ENCODE measurements around the gene RNF133. TPM values are rescaled to one million over a fixed set of nuclear protein-coding genes. Genes with fewer than 3 reads are reported as not detected.

The RNF133 gene, protein sequence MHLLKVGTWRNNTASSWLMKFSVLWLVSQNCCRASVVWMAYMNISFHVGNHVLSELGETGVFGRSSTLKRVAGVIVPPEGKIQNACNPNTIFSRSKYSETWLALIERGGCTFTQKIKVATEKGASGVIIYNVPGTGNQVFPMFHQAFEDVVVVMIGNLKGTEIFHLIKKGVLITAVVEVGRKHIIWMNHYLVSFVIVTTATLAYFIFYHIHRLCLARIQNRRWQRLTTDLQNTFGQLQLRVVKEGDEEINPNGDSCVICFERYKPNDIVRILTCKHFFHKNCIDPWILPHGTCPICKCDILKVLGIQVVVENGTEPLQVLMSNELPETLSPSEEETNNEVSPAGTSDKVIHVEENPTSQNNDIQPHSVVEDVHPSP
- total RNA-seq (10 to 100 TPM; 11.1 to 39.1 TPM), polyA plus RNA-seq (ENCODE audit: insufficient read depth, low read depth, low replicate concordance) (53.6 TPM)
- long read RNA-seq, donor 1, result 0 reads
- long read RNA-seq, donor 2, result 0 reads

DNA sequence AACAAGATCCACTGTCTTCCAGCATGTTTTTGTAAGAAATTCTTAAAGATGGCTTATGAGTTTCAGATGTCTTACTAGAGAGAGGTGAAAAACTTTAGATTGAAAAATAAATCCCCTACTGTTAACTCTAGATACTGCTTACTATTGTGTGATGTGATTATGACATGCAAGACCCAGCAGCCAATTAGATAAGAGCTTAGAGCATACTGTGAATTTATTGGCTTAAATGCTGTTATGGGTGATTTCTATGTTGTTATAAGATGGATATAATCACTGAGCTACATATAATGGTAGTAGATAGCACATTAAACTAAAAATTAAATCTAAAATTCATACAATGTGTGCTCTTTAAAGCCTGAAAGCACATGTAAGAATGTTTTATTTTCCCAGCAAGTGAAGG, at the start of gene RNF133:
RNF133 (minus strand) TSS at position 101 of the 400 bp plus-strand sequence. CDS start 199 bp downstream, outside the sequence.
- intact Hi-C loops (cut with DNase I; ENCODE audit: low total_unique reads), result no loop called here
- H3K27me3 ChIP-seq, result no peaks in the 10 kb centered on the region
- no peak for DNase-seq
- no peaks in the 10 kb centered on the region for H3K9me3 ChIP-seq
- TF ChIP-seq, protein P1, sequence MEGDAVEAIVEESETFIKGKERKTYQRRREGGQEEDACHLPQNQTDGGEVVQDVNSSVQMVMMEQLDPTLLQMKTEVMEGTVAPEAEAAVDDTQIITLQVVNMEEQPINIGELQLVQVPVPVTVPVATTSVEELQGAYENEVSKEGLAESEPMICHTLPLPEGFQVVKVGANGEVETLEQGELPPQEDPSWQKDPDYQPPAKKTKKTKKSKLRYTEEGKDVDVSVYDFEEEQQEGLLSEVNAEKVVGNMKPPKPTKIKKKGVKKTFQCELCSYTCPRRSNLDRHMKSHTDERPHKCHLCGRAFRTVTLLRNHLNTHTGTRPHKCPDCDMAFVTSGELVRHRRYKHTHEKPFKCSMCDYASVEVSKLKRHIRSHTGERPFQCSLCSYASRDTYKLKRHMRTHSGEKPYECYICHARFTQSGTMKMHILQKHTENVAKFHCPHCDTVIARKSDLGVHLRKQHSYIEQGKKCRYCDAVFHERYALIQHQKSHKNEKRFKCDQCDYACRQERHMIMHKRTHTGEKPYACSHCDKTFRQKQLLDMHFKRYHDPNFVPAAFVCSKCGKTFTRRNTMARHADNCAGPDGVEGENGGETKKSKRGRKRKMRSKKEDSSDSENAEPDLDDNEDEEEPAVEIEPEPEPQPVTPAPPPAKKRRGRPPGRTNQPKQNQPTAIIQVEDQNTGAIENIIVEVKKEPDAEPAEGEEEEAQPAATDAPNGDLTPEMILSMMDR (IDR thresholded peaks at IDR 0.05), result no peak
- TF ChIP-seq POLR2A (IDR thresholded peaks at IDR 0.05), result no peak
- H3K4me1 ChIP-seq, result no peaks in the 10 kb centered on the region
- no peaks in the 10 kb centered on the region for H3K36me3 ChIP-seq (ENCODE audit: low read depth, missing control alignments)
- H3K4me3 ChIP-seq, result no peak within 1 kb of the TSS
- H3K27ac ChIP-seq, result no peak within 1 kb of the TSS

DNA sequence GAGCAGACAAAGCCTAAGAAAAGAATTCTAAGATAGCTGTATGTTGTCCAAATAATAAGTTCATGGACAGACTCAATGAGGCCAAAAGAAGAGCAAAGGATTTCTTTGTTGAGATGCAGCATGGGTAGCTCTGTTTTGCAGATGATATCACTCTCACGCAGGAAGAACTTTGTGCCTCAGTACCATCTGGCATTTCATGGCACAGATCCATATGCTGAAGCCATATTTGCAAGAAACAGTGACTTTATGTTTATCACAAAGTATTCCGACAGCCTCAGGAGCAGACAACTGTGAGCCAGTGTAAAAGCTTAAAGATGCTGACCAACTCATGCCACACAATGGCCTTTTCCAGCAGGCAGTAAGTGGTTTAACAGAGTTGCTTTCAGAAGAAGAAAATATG, 49.3 kb upstream of the RNF133 start:
- 83 to 94% methylated on average over 2 of the region's 2 CpGs for WGBS, 2 donors

DNA sequence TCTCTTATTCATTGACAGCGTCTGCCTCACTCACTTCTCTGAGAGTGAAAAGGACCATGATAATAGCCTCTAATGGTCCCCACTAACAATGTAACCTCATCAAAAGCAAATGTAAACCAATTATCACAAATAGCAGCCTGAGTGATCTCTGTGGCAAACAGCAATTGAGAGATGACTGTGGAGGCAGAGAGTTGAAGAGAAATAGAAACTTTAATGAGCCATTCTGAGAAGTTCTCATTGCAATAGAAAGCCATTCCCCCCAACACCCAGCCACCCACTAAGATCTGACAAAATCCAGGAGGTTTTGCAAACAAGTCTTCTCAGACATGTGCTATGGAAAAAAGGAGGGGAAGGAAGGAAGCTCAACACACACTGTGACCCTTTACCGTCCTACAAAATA, 48.0 kb upstream of the RNF133 start:
- H3K4me1 ChIP-seq, result no peaks in the 10 kb centered on the region
- no peaks in the 10 kb centered on the region for H3K9me3 ChIP-seq
- H3K4me3 ChIP-seq, result no peak overlapping the region
- H3K27me3 ChIP-seq, result no peaks in the 10 kb centered on the region
- intact Hi-C loops (cut with DNase I; ENCODE audit: low total_unique reads), result no loop called here
- no peaks in the 10 kb centered on the region for H3K36me3 ChIP-seq (ENCODE audit: low read depth, missing control alignments)
- DNase-seq, result no peak
- H3K27ac ChIP-seq, result no peak overlapping the region
- TF ChIP-seq, protein P1 (IDR thresholded peaks at IDR 0.05), result no peak
- TF ChIP-seq POLR2A (IDR thresholded peaks at IDR 0.05), result no peak
- WGBS, 2 donors, result 83 to 88% methylated on average over 2 of the region's 2 CpGs

More for the DNA sequence above, 49.3 kb upstream of the RNF133 start:
- H3K4me3 ChIP-seq, result no peak overlapping the region
- H3K36me3 ChIP-seq (ENCODE audit: low read depth, missing control alignments), result no peaks in the 10 kb centered on the region
- H3K4me1 ChIP-seq, result no peaks in the 10 kb centered on the region
- intact Hi-C loops (cut with DNase I; ENCODE audit: low total_unique reads), result no loop called here
- TF ChIP-seq, protein P1 (IDR thresholded peaks at IDR 0.05), result no peak
- TF ChIP-seq POLR2A (IDR thresholded peaks at IDR 0.05), result no peak
- no peak for DNase-seq
- H3K27ac ChIP-seq, result no peak overlapping the region
- no peaks in the 10 kb centered on the region for H3K27me3 ChIP-seq
- H3K9me3 ChIP-seq, result no peaks in the 10 kb centered on the region

DNA sequence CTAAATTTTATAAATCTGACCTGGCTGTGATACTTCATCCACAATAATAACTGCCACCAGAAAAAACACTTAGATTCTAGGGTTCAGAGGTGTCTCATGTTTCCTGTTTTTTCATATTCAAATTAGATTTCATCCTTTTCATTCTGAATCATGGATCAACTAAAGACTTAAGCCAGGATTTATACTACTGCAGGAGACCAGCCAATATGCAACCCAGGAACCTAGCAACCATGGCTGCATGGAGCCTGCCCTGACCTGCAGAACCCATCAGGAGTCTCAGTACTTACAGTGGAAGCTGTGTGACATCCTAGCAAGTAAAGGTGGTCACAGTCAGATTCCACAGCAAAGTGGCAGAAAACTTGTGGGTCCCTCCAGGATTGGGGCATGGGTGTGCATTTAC, 44.3 kb upstream of the RNF133 start:
- Histone ChIP-seq H3K27me3 (no peaks in the 10 kb centered on the region), H3K27ac (no peak overlapping the region), H3K4me1 (no peaks in the 10 kb centered on the region), H3K4me3 (no peak overlapping the region), H3K36me3 (ENCODE audit: low read depth, missing control alignments) (no peaks in the 10 kb centered on the region), H3K9me3 (no peaks in the 10 kb centered on the region)
- intact Hi-C loops (cut with DNase I; ENCODE audit: low total_unique reads), result no loop called here
- no peak for TF ChIP-seq POLR2A (IDR thresholded peaks at IDR 0.05)
- TF ChIP-seq, protein P1 (IDR thresholded peaks at IDR 0.05), result no peak
- no peak for DNase-seq

DNA sequence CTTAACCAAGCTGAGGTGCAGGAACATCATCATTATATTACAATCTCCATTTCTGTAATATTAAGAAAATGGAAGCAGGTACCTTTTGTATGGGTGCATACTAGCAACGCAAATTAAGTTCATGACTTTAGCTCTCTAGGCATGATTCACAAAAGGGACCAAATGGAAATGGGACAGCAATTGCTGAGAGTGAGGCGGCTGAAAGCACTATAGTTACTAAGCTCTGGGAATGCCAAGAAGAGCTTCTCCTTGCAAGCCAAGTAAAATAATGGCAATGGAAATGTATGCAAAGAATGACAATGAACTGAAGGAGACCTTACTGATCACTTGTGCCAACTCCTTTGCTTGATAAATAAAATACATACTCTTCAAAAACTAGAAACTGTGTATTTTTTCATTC, 40.0 kb upstream of the RNF133 start:
- H3K4me3 ChIP-seq, result no peak overlapping the region
- no peaks in the 10 kb centered on the region for H3K4me1 ChIP-seq
- no peak for DNase-seq
- no peaks in the 10 kb centered on the region for H3K27me3 ChIP-seq
- H3K9me3 ChIP-seq, result no peaks in the 10 kb centered on the region
- no peaks in the 10 kb centered on the region for H3K36me3 ChIP-seq (ENCODE audit: low read depth, missing control alignments)
- no peak overlapping the region for H3K27ac ChIP-seq
- intact Hi-C loops (cut with DNase I; ENCODE audit: low total_unique reads), result no loop called here
- 81 to 83% methylated on average over 2 of the region's 2 CpGs for WGBS, 2 donors
- TF ChIP-seq, protein P1 (IDR thresholded peaks at IDR 0.05), result no peak
- TF ChIP-seq POLR2A (IDR thresholded peaks at IDR 0.05), result no peak
